Renal cortical epithelial cell (primary cell): ENCODE data around the gene RBM8A. TPM values are rescaled to one million over a fixed set of nuclear protein-coding genes. Genes with fewer than 3 reads are reported as not detected.
A peak's percentile ranks its signal among the peaks of the same experiment; 100 is the strongest.

Source experiments
- DNase-seq: peaks from one replicate; pipeline ENCODE4 v3.0.0-alpha.2; 2011; ENCODE audit warnings: low read depth
- total RNA-seq: library from RNA; depleted of rRNA; stranded (reverse); fragments of >200 nt; gene quantifications from 2 replicates; pipeline ENCODE4 v1.2.3, GENCODE V29; 2014

RBM8A gene
- total RNA-seq: 209 and 238 TPM in 2 replicates

DNA sequence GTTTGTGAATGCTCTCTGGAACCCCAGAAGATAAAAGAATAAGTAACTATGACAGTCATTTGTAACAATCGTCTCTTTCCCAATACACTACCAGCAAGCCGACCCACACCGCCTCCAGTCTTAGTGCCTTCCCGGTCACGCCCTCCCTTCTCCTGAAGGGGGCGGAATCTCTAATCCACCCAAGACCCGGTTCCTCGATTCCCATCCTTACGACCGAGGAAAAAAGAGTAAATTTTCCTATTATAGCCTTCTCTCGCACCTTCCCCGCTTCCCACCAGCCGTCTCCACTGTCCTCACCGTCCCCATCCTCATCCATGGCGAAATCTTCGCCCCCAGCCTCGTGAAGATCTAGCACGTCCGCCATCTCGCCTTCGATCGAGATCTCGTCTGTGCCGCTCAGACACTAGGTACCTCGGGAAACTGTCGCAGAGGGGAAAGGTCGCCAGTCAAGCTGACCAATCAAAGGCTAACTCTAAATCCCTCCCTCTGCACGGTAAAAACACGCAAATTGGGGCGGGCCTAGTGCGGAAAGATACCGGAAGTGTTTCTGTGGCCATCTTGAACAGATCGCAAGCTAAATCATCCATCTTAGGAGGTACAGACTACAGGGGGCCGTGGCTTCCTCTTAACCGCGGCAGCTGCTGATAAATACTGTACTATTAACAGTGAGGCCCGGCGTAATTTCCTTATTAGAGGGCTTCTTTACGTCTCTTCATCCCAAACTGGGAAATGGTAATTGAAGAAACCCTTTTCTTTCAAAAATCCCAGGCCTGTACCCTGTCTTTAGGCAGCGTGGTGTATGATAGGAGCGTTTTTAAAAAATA, at the start of gene RBM8A:
Gene RBM8A (minus strand): TSS at position 422 of the 824 bp plus-strand sequence. CDS start 58 bp downstream, at position 364.
- peak; percentile 98 for DNase-seq

DNA sequence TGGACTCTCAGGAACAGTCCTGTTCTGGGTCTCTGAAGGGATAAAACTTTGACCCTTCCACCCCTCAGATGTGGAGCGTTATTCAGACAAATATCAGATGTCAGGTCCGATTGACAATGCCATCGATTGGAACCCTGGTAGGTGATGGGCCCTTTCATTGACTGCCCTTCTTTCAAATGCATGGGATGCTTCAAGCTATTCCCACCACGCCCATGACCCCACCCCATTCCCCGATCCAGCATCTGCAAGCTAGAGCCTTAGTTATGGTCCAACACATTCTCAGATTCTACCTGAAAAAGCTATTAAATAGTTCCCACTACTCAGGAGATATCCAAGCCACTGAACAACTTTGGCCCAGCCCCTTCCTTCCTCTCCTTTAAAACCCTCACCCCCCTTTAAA, 49.7 kb upstream of the RBM8A start:
- no peak for DNase-seq

DNA sequence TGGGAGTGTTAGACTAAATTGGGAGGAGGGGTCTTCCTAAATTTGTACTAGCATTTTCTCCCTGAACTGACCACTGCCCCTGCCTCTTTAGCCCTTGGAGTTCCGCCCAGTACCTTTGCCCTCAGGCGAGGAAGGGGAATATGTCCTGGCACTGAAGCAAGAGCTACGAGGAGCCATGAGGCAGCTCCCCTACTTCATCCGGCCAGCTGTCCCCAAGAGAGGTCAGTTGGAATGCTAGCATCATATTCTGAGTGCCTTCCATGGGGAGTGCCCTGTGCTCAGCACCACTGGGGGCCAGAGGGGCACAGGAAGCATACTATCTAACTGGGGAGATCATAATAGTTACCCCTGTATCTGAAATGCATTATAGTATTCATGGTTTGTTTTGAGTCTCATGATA, 47.9 kb upstream of the RBM8A start:
- no peak for DNase-seq

DNA sequence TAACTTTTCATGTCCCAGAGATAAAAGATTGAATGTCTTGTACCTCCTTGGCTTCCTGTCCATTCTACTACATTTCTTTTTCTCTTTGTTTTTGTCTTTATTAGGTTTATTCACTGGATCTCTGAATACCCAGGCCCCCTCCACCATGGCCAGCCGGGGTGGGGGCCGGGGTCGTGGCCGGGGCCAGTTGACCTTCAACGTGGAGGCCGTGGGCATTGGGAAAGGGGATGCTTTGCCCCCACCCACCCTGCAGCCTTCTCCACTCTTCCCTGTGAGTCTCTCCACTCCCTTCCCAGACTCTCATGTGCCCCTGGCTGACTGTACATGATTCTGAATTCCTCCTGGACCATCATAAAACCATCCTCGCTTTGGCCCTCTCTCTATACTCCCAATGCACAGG, 47.4 kb upstream of the RBM8A start:
- DNase-seq: no peak

DNA sequence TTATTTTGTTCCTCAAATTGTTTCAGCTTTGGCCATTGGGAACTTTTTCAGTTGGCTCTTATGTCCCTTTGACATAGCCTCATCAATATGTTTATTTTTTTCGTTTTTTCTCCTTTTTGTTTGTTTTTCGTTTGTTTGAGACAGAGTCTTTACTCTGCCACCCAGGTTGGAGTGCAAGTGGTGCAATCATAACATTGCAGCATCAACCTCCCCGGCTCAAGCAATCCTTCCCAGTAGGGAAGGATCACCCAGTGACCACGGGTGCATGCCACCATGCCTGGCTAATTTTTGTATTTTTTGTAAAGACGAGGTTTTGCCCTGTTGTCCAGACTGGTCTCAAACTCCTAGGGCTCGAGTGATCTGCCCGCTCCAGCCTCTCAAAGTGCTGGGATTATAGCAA, 45.3 kb upstream of the RBM8A start:
- DNase-seq: no peak

DNA sequence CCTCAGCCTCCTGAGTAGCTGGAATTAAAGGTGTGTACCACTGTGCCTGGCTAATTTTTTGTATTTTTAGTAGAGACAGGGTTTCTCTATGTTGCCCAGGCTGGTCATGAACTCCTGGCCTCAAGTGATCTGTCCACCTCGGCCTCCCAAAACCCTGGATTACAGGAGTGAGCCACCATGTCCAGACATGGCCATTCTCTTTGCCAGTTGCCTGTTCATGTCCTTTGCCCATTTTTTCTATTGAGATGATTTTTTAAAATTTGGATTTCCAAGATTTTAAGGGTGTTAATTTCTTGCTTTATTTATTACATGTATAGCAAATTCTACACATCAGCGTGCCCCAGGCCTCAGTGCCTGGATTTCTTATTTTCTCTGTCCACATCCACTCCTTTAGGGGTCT, 40.0 kb upstream of the RBM8A start:
- DNase-seq: no peak

DNA sequence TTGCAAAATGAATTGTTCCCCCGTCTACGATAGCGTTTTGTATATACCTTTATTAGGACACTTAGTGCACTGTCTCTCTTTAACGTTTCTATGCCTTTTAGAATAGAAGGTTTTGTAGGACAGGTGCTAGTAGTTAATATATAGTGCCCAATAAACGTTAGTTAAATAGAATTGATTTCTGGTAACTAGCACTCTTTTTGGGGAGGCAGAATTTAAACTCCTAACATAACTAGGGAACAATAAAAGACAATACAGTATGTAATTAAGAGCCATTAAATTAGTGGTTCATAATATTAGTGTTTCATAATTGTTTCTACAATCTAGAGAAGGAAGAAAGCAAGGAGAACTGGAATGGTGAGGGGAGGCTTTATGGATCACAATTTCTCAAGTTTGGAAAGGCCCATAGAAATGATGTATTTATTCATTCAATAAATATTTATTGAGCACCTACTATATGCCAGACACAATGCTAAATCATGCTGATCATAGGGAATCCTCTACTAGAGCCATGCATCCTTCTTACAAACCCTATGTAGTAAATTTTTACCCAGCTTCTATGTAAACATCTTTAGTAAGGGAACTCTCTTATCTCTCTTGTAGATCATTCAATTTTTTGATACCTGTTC, 37.9 kb upstream of the RBM8A start:
- no peak for DNase-seq

DNA sequence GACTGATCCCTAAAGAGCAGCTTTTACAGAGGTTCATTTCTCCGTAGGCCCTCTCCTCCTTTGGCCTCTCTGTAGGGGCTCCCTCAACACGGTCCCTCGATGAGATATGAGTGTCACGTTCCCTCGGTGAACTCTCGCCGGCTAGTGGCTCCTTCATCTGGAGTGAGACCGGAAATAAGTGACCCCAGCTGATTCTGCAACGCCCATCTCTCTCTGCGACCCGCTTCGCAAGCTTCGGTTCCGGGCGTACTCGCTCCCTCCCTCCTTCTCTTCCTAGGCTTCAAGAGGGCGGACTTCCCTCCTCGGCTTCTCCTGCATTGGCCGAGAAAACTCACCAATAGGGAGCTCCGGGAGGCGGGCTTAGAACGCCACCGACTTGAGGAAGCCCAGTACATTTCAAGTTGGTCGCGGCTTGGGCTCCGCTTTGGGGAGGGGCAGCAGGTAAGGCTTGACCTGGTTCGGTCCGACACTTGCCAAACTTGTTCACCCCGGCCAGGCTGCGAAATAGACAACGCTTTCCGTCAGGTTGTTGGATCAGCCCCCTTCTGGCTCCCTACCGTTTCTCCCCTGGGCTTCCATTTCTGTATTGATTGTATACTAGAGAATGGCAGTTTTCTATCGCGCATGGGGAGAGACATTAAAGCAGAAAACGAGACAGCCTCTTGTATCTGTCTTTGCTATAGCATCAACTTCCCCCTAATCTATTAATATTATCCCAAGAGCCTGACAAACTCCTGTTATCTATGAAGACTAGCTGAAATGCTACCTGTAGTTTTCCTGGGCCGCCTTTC, 37.2 kb upstream of the RBM8A start, which contains the start of the genes ANKRD34A and POLR3GL:
Gene ANKRD34A (minus strand): TSS at position 248 of the 791 bp plus-strand sequence. CDS start 2,816 bp downstream, outside the sequence.
Gene POLR3GL (plus strand): TSS at position 363 of the 791 bp plus-strand sequence. CDS start 10,176 bp downstream, outside the sequence.
- peak; percentile 94 for DNase-seq

DNA sequence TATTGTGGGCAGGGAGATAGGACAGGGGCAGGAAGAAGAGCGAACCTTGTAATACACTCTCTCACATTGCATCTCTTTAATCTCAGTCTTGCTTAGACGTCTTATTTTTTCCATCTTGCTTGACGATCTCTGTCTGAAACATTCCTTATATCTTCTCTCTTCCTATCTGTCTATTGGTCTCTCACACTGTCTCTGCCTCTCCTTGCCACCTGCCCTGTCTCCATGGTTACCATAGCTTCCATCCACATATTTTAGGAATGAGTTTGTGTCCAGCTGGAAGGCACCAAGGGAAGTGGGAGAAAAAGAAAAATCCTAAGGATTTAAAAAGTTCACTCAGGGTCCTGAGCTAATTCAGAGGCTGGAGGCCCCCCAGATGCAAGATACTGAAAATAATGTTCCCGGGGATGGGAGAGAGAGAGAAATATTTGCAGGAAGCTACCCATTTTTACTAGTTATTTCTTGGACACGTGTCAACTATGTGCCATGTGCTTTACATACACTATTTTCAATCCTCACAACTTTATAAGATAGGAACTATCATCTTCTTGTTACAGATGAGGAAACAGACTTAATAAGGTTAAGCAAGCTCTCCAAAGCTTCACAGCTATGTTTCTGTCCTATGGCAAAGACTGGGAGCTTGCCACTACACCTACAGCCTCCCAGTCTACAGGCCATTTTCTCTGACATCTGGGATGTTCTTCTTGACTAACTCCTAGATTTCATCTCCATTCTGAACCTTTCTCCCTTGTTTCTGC, 36.2 kb upstream of the RBM8A start:
- DNase-seq: no peak

DNA sequence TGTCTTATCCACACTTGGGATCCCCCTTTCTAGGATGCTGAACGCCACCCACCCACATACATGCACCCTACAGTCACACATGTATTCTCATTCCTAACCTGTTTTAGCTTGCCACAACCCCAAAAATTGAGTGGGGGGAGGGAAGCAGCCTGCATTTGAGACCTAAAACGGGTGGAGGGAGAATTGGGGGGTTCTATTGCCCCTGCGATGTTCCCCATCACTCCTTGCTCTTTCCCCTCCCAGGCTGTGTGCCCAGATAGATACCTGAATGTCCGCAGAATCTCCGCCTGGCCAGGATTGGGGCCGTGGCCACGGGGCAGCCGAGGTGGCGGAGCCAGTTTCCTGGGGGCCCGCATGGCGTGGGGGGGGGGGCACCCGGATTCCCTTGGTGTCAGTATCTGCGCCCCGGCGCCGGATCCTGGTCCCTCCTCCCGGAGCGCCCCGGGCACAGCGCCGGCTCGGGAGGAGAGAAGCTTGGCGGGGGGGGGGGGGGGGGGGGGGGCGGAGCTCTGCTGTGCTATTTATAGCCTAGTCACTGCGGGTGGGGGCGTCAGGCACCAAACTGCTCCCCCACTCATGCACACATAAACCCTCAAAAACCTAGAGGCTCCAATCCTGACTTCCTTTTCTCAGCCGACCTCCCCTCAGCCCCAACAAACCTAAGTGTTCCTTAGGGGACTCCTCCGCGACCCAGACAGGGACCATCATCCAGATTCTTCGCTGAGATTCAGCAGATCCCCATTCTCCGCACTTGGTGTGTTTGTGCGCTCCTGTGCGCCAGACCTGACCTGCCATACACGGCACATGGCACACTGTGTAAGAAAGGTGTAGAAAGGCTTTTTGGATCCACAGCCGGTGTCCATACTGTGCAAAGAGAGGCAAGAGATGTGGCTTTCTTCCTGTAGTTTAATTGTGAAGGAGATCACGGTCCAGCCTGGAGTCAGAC, 35.1 kb upstream of the RBM8A start:
- DNase-seq: no peak

DNA sequence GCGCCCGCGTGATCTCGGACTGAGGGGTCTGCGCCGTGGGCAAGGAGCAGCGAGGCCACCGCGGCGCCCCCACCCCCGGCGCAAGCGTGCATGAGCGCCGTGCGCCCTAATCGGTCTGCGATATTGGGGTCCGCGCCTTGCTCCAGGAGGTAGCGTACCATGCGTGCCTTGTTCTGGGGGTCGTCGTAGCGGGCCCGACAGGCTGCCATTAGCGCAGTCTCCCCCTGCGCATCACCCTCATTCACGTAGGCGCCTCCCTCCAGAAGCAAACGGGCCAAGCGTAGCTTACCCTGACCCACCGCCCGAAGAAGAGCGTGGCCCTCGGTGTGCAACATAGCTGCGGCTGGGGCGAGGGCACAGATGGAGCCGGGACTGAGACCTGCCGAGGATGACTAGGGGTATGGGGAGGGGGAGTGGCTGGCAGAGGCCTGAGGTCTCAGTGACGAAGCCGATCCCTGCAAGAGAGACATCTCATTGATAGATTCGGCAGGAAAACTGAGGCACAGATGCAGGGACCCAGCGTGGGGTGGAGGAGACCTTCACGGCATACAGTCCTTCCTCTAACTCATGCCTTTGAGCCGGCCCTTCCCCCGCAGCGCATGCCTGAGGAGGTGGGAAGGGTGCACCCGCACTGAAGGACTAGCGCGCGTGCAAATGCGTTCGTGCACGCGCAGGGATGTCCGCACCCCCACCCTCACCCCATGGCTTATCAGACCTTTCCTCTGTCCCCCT, 34.3 kb upstream of the RBM8A start:
- no peak for DNase-seq

DNA sequence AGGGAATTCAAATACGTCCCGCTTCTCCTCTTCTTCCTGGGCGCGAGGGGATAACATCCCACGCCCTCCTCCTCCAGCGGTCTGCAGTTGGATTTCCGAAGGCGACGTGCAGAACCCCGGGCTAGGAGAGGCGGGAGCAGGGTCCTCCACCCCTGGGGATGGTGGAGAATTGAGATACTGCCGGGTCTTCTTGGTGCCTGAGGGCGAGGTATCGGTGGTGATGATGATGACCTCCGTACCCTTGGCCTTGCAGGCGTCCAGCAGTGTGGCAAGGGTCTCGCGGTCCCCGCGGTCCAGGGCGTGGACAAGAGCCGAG, 33.8 kb upstream of the RBM8A start:
- DNase-seq: no peak

DNA sequence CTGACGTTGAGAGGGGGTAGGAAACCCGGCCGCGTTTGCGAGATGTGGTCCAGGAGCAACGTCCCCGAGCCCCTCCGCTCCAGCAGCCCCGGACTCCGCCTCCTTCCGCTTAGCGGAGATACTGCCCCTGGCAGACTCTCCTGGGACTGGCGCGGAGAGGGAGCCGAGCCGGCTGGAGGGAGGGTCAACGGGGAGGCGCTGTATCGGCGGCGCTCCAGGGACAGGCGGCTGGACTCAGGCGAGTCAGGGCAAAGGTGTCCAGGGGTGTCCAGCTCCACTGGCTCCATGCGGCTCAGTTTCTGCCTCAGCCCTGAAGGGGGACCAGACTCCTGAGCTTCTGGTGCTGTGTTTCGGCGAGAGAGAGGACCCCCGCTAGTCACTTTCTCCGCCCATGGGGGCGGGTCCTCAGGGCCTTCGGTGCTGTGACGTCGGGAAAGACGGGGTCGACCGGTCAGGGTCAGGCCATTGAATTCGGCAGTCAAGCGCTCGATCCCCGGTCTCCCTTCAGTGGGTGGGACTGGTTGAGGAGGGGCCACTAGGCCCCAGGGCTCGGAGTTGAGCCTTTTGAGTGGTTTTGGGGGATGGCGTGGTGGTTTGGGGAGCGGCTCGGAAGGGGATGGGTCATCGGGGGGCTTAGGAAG, 33.3 kb upstream of the RBM8A start:
- DNase-seq: no peak

DNA sequence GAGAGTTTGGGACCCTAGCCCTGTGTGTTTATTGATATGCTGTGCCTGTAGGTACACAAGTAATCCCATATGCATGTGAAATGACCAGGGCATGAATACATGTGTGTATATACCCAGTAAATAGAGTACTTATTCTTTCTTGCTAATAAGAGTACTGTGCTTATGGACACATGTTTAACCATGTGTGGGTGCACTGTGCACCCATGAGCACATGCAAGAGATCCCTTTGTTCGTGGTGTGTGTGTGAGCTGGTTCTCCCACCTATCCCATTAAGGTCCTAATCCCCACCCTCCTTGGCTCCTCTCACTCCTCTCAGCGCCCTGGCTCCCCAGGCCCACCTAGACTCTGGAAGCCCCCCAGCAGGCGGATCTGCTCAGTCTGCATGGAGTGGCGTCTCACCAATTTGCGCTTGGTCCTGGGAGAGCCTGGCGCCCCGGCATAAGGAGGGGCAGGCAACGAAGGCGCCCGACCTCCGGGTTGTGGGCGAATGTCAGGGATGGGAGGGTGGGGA, 32.7 kb upstream of the RBM8A start:
- no peak for DNase-seq

DNA sequence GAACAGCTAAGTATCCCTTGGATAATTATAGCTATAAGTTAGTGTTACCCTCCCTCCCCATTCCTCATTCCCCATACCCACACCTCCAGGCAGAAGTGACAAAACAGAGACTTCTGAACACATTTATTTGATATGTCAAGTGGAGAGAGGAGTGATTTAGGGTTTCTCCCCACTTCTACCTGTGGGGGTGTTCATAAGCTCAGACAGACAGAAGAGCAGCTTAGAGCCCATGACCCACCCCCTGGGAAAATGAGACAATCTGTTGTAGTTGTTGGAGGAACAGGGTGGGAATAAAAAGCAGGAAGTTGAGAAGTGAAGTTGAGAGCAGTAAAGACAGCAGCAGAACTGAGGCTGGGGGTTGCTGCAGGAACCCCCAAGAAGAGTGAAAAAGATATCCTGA, 32.0 kb upstream of the RBM8A start:
- DNase-seq: no peak

DNA sequence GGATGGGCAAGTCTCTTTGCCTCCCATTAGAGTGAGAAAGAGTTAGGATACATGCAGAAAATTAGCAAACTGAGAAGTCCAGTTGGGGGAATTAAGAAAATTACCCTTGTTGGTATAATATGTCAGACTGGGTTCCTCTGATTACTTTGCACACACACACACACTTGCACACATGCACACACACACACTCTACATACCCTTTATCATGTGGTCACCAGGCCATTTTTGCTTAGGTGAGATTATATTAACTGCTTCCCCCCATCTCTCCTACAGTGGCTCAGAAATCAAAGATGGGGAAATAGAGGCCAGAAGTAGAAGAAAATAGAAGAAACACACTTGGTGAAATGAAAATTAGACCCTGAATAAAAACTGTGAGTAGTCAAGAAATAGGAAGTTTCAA, 31.4 kb upstream of the RBM8A start:
- DNase-seq: no peak

DNA sequence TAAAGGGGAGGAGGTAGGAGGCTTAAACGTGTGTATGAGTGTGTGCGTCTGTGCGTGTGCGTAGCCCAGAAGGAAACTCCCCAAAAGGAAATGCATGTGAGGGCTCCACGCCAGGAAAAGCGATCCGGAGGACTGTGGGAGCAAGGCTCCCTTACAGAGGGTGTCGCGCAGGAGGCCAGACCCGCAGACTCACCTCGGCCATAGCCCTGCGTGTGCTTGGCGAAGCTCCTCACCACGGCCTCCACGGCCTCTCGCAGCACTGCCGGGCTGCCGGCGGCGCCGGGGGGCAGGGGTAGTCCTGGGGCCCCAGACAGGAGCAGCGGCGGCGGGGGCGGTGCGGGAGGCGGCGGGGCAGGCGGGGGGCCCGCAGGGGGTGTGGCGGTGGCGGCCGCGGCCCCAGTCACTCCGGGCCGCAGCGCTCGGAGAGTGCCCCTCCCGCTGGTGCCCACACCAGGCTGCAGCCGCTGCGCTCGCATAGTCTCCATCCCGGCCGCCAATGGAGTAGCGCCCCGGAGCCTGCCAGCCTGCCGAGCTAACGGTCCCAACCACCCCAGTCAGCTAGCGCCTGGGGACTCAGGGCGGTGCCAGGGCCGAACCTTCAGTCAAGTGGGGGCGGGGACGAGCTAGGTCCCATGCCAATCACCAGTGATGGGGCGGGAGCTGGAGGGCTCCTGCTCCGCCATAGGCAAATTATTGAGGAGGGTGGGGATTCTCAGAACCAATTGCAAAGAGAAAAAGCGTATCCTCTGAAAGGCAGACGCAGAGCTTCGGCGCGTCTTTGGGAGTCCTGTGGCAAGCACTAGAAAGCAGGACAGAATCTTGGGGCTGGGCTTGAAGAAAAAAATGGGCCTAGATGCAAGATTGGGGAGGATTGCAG, 30.4 kb upstream of the RBM8A start, which contains the start of gene LIX1L:
Gene LIX1L (minus strand): TSS at position 575 of the 877 bp plus-strand sequence. CDS start 90 bp downstream, at position 485.
- peak; percentile 92 for DNase-seq
